ENCODE measurements around the gene C5AR2. TPM values are rescaled to one million over a fixed set of nuclear protein-coding genes. Genes with fewer than 3 reads are reported as not detected.

The C5AR2 gene
- total RNA-seq, 1 experiment from 2014 or later = not detected

- H3K9me3 ChIP-seq (ENCODE audit: insufficient read depth, low read depth) = no peaks in the 10 kb centered on the region
- H3K9me2 ChIP-seq (ENCODE audit: insufficient read depth) = no peaks in the 10 kb centered on the region
- no peaks in the 10 kb centered on the region for H3K79me2 ChIP-seq (ENCODE audit: low read depth)
- no peaks in the 10 kb centered on the region for H3K27me3 ChIP-seq (ENCODE audit: insufficient read depth, low read depth)
- H3K4me3 ChIP-seq = no peak within 1 kb of the TSS
- H3K27ac ChIP-seq = peak within 1 kb of the TSS; percentile 35
- no peak for TF ChIP-seq CTCF (conservative IDR thresholded peaks at IDR 0.05)
- no peak for TF ChIP-seq EZH2 (IDR thresholded peaks at IDR 0.05; ENCODE audit: low read depth)
- no peaks in the 10 kb centered on the region for H4K20me1 ChIP-seq (ENCODE audit: insufficient read depth)
- no peaks in the 10 kb centered on the region for H3K36me3 ChIP-seq (ENCODE audit: low read depth)
- POLR2A ChIA-PET (ENCODE audit: unreplicated experiment) = interaction anchor here (0.6 kb wide), 1 partner anchor 48 kb away, joined by 7 read pairs; no protein-coding TSS in a partner anchor
- no peak within 1 kb of the TSS for H2AFZ ChIP-seq
- no peak for DNase-seq
- CTCF ChIA-PET = interaction anchor here (0.6 to 0.7 kb wide), 2 partner anchors 15 to 124 kb away, joined by 4 to 14 read pairs; no protein-coding TSS in a partner anchor
- peaks cover 33% of the 10 kb centered on the region for H3K4me1 ChIP-seq (replicated peaks; ENCODE audit: insufficient read depth)
- H3K4me2 ChIP-seq = peak within 1 kb of the TSS; percentile 52
- intact Hi-C loops (cut with micrococcal nuclease; ENCODE audit: unreplicated experiment) = loop anchor here (5.0 kb wide), 1 partner anchor 38 kb away; the partner anchor contains the start of gene DHX34
- no TSS peak for BruUV-seq (replicated peaks)
- H3F3A ChIP-seq (ENCODE audit: insufficient read depth, low read depth) = peaks cover 34% of the 10 kb centered on the region; the same call in 1 of the 2 replicates
Observed at GRCh38 chr19:47309608-47310007, 22.4 kb upstream of the C5AR2 start, which contains the start of gene C5AR1. TSS of gene C5AR1 (plus strand) at chr19:47309861. CDS start at chr19:47309896, 35 bp downstream.

- Histone ChIP-seq H2AFZ (no peak overlapping the region), H3K27me3 (ENCODE audit: insufficient read depth, low read depth) (no peaks in the 10 kb centered on the region), H3K79me2 (ENCODE audit: low read depth) (no peaks in the 10 kb centered on the region), H3K27ac (peak overlapping the region; percentile 35), H3F3A (ENCODE audit: insufficient read depth, low read depth) (peaks cover 40% of the 10 kb centered on the region; the same call in 1 of the 2 replicates), H3K4me2 (peak overlapping the region; percentile 52; the same call in 1 of the 2 replicates), H3K9me2 (ENCODE audit: insufficient read depth) (no peaks in the 10 kb centered on the region), H3K36me3 (ENCODE audit: low read depth) (no peaks in the 10 kb centered on the region), H3K4me1 (replicated peaks; ENCODE audit: insufficient read depth) (peaks cover 37% of the 10 kb centered on the region), H3K9me3 (ENCODE audit: insufficient read depth, low read depth) (no peaks in the 10 kb centered on the region), H4K20me1 (ENCODE audit: insufficient read depth) (no peaks in the 10 kb centered on the region), H3K4me3 (no peak overlapping the region)
- no TSS peak for BruUV-seq (replicated peaks)
- ChIA-PET CTCF (no interaction called here), POLR2A (ENCODE audit: unreplicated experiment) (no interaction called here)
- intact Hi-C loops (cut with micrococcal nuclease; ENCODE audit: unreplicated experiment) = no loop called here
- DNase-seq = no peak
- TF ChIP-seq CTCF (conservative IDR thresholded peaks at IDR 0.05) (no peak), EZH2 (IDR thresholded peaks at IDR 0.05; ENCODE audit: low read depth) (no peak)
Observed at GRCh38 chr19:47310323-47310722, 21.7 kb upstream of the C5AR2 start.

GRCh38 chr19:47310819-47311218 lies 21.2 kb upstream of the C5AR2 start:
- POLR2A ChIA-PET (ENCODE audit: unreplicated experiment) = no interaction called here
- Histone ChIP-seq H3K79me2 (ENCODE audit: low read depth) (no peaks in the 10 kb centered on the region), H3K4me2 (peak overlapping the region; percentile 52), H2AFZ (no peak overlapping the region), H3K4me1 (replicated peaks; ENCODE audit: insufficient read depth) (peaks cover 41% of the 10 kb centered on the region), H3K27me3 (ENCODE audit: insufficient read depth, low read depth) (no peaks in the 10 kb centered on the region), H3K27ac (peak overlapping the region; percentile 35), H3K4me3 (no peak overlapping the region), H3K36me3 (ENCODE audit: low read depth) (no peaks in the 10 kb centered on the region), H3K9me2 (ENCODE audit: insufficient read depth) (no peaks in the 10 kb centered on the region), H4K20me1 (ENCODE audit: insufficient read depth) (no peaks in the 10 kb centered on the region), H3K9me3 (ENCODE audit: insufficient read depth, low read depth) (no peaks in the 10 kb centered on the region), H3F3A (ENCODE audit: insufficient read depth, low read depth) (peaks cover 40% of the 10 kb centered on the region; the same call in 1 of the 2 replicates)
- BruUV-seq (replicated peaks) = no TSS peak
- no peak for TF ChIP-seq CTCF (conservative IDR thresholded peaks at IDR 0.05)
- no peak for TF ChIP-seq EZH2 (IDR thresholded peaks at IDR 0.05; ENCODE audit: low read depth)
- intact Hi-C loops (cut with micrococcal nuclease; ENCODE audit: unreplicated experiment) = no loop called here
- peak; percentile 67 to 89 for DNase-seq
- CTCF ChIA-PET = no interaction called here
